OCI-M2 (cell line): Measurements from ENCODE around the gene ZNF341.
"Not testable (repeated sequence)": the region's sequence is repeated elsewhere in the genome, so short reads cannot be mapped to it uniquely, and the experiment has no call there.

ENCODE experiments used
- DNase-seq: peaks from one replicate; lab custom pipeline; 2025; ENCODE audit not compliant: unreplicated experiment; lab: John Stamatoyannopoulos, UW

The ZNF341 gene

GRCh38 chr20:33728463-33728862, 3.3 kb upstream of the ZNF341 start:
- DNase-seq: no peak

GRCh38 chr20:33729101-33729500, 2.7 kb upstream of the ZNF341 start:
- DNase-seq: no peak

GRCh38 chr20:33730946-33731692, 677 bp upstream of the ZNF341 start:
- DNase-seq: no peak

GRCh38 chr20:33732166-33732970, 572 bp downstream of the ZNF341 start:
- DNase-seq: no peak

- DNase-seq: no peak
These were observed 2.1 kb downstream of the ZNF341 start for GRCh38 chr20:33733654-33734576.

GRCh38 chr20:33736962-33737361, 5.2 kb downstream of the ZNF341 start:
- no peak for DNase-seq

GRCh38 chr20:33739493-33739892, 7.7 kb downstream of the ZNF341 start:
- DNase-seq: no peak

GRCh38 chr20:33740189-33740588, 8.4 kb downstream of the ZNF341 start:
- DNase-seq: no peak

- DNase-seq: no peak
These were observed 12.4 kb downstream of the ZNF341 start for GRCh38 chr20:33744181-33744580.

GRCh38 chr20:33744773-33745385, 13.1 kb downstream of the ZNF341 start:
- DNase-seq: no peak

GRCh38 chr20:33746325-33746998, 14.7 kb downstream of the ZNF341 start:
- DNase-seq: no peak

- no peak for DNase-seq
These were observed 20.0 kb downstream of the ZNF341 start for GRCh38 chr20:33751775-33752174.

- DNase-seq: no peak
These were observed 21.3 kb downstream of the ZNF341 start for GRCh38 chr20:33753143-33753542.

- no peak for DNase-seq
These were observed 22.0 kb downstream of the ZNF341 start for GRCh38 chr20:33753763-33754162.

GRCh38 chr20:33755936-33756490, 24.2 kb downstream of the ZNF341 start:
- not testable (repeated sequence) for DNase-seq

GRCh38 chr20:33757046-33757445, 25.2 kb downstream of the ZNF341 start:
- no peak for DNase-seq

GRCh38 chr20:33757458-33757857, 25.7 kb downstream of the ZNF341 start:
- no peak for DNase-seq

- DNase-seq: no peak
These were observed 30.0 kb downstream of the ZNF341 start for GRCh38 chr20:33761698-33762250.

- DNase-seq: no peak
These were observed 33.3 kb downstream of the ZNF341 start for GRCh38 chr20:33765099-33765498.

GRCh38 chr20:33765592-33765991, 33.8 kb downstream of the ZNF341 start:
- DNase-seq: no peak
